KMS-11 (cell line): ENCODE data around the gene EVC.

ENCODE experiments used
- H2AFZ ChIP-seq: fragments of 200-600 bp; sonication (generic); 2 replicates; pipeline ENCODE4 v1.6.1; 2016; ENCODE audit warnings: antibody characterized with exemption, mixed run types, low read depth
- H3K27ac ChIP-seq: fragments of 200-600 bp; sonication (generic); 2 replicates; pipeline ENCODE4 v1.6.1; 2016; ENCODE audit warnings: mild to moderate bottlenecking, mixed run types
- H3K27me3 ChIP-seq: fragments of 200-600 bp; sonication (generic); 2 replicates; pipeline ENCODE4 v1.6.1; 2017; ENCODE audit warnings: mild to moderate bottlenecking, low read depth, mixed run types, moderate library complexity; ENCODE audit not compliant: insufficient read depth
- H3K36me3 ChIP-seq: fragments of 200-600 bp; sonication (generic); 2 replicates; pipeline ENCODE4 v1.6.1; 2017; ENCODE audit warnings: mild to moderate bottlenecking, mixed run types; ENCODE audit not compliant: insufficient read depth
- H3K4me1 ChIP-seq: fragments of 200-600 bp; sonication (generic); 2 replicates; pipeline ENCODE4 v1.6.1; 2016; ENCODE audit warnings: mild to moderate bottlenecking, low read depth, mixed run types; ENCODE audit not compliant: poor library complexity, severe bottlenecking
- H3K4me2 ChIP-seq: fragments of 200-600 bp; sonication (generic); 2 replicates; pipeline ENCODE4 v1.7.0; 2016; ENCODE audit warnings: mild to moderate bottlenecking, mixed run types
- H3K4me3 ChIP-seq: fragments of 200-600 bp; sonication (generic); IDR thresholded peaks from 2 replicates; pipeline ENCODE4 v1.6.1; 2017; ENCODE audit warnings: low read depth, low read length, mixed read lengths; ENCODE audit not compliant: insufficient read depth
- H3K79me2 ChIP-seq: fragments of 200-600 bp; sonication (generic); 2 replicates; pipeline ENCODE4 v1.6.1; 2016; ENCODE audit warnings: low read depth, mixed run types; ENCODE audit not compliant: insufficient read depth
- H3K9ac ChIP-seq: fragments of 200-600 bp; sonication (generic); 2 replicates; pipeline ENCODE4 v1.6.1; 2016; ENCODE audit warnings: mild to moderate bottlenecking, mixed run types
- H4K20me1 ChIP-seq: fragments of 200-600 bp; sonication (generic); 2 replicates; pipeline ENCODE4 v1.6.1; 2016; ENCODE audit warnings: mild to moderate bottlenecking, mixed run types; ENCODE audit not compliant: insufficient read depth
- TF ChIP-seq, protein P1 (sequence below): fragments of 200-600 bp; sonication (generic); conservative IDR thresholded peaks from 2 replicates; pipeline ENCODE4 v1.6.1; 2017; ENCODE audit warnings: low read depth, mild to moderate bottlenecking, antibody characterized with exemption, low read length, moderate library complexity, mixed read lengths

EVC gene

DNA sequence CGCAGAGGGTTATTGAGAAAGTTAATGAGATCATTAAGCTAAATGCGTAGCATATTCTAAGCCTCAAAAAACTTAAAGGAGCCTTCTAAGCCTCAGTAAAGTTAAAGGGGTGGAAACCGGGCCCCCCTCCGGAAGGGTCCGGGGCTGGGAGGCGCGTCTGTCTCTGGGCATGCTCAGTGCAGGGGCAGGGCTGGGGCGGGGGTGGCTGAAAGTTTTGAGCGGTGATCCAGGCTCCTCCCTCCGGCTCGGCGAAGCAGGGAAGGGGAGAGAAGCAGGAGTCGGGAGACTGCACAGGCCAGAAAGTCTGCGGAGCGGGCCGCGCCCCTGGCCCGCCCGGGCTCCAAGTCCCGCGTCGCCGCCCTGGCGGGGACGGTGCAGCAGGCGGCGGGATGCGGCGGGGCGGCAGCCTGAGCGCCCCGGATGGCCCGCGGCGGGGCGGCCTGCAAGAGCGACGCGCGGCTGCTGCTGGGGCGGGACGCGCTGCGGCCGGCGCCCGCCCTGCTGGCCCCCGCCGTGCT is at the start of gene EVC:
Gene EVC (plus strand): TSS at position 241 of the 518 bp plus-strand sequence. CDS start 180 bp downstream, at position 421.
- H3K4me3 ChIP-seq = no peak within 1 kb of the TSS
- no peaks in the 10 kb centered on the region for H3K36me3 ChIP-seq
- H3K9ac ChIP-seq = peak within 1 kb of the TSS; percentile 66
- H3K4me2 ChIP-seq = peak within 1 kb of the TSS; percentile 64
- peaks cover 21% of the 10 kb centered on the region for H3K79me2 ChIP-seq
- no peak within 1 kb of the TSS for H2AFZ ChIP-seq
- peaks cover 69% of the 10 kb centered on the region for H3K4me1 ChIP-seq
- H3K27ac ChIP-seq = peak within 1 kb of the TSS; percentile 94
- H4K20me1 ChIP-seq = no peaks in the 10 kb centered on the region
- no peaks in the 10 kb centered on the region for H3K27me3 ChIP-seq
- TF ChIP-seq, protein P1, sequence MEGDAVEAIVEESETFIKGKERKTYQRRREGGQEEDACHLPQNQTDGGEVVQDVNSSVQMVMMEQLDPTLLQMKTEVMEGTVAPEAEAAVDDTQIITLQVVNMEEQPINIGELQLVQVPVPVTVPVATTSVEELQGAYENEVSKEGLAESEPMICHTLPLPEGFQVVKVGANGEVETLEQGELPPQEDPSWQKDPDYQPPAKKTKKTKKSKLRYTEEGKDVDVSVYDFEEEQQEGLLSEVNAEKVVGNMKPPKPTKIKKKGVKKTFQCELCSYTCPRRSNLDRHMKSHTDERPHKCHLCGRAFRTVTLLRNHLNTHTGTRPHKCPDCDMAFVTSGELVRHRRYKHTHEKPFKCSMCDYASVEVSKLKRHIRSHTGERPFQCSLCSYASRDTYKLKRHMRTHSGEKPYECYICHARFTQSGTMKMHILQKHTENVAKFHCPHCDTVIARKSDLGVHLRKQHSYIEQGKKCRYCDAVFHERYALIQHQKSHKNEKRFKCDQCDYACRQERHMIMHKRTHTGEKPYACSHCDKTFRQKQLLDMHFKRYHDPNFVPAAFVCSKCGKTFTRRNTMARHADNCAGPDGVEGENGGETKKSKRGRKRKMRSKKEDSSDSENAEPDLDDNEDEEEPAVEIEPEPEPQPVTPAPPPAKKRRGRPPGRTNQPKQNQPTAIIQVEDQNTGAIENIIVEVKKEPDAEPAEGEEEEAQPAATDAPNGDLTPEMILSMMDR = no peak; the same call in 1 of the 2 replicates

- Histone ChIP-seq H3K4me2 (no peak overlapping the region), H3K27me3 (no peaks in the 10 kb centered on the region), H3K79me2 (no peaks in the 10 kb centered on the region), H2AFZ (no peak overlapping the region), H3K4me3 (no peak overlapping the region), H4K20me1 (no peaks in the 10 kb centered on the region), H3K27ac (no peak overlapping the region), H3K36me3 (no peaks in the 10 kb centered on the region), H3K9ac (no peak overlapping the region), H3K4me1 (no peaks in the 10 kb centered on the region)
- TF ChIP-seq, protein P1 = no peak
Measured at GRCh38 chr4:5661237-5661636, 49.8 kb upstream of the EVC start.

DNA sequence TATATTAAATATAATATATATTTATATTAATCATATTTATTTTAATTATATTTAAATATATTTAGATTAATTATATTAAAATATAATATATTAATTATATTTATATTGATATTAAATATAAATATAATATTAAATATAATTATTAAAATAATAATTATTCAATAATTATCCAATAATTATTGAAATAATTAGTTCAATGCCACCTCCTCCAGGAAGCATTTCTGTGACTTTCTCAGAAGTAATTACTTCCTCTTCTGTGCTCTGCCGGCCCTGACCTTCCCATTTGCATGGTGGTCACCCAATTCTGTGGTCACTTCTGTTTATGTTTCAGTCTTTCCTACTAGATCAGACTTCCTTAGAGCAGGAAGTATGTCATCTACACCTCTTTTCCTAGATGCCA is 48.4 kb upstream of the EVC start:
- H3K27ac ChIP-seq = no peak overlapping the region
- TF ChIP-seq, protein P1 = no peak
- H3K4me3 ChIP-seq = no peak overlapping the region
- H3K4me1 ChIP-seq = no peaks in the 10 kb centered on the region
- H3K79me2 ChIP-seq = no peaks in the 10 kb centered on the region
- H3K4me2 ChIP-seq = no peak overlapping the region
- H3K27me3 ChIP-seq = no peaks in the 10 kb centered on the region
- H3K36me3 ChIP-seq = no peaks in the 10 kb centered on the region
- no peaks in the 10 kb centered on the region for H4K20me1 ChIP-seq
- H3K9ac ChIP-seq = no peak overlapping the region
- no peak overlapping the region for H2AFZ ChIP-seq

DNA sequence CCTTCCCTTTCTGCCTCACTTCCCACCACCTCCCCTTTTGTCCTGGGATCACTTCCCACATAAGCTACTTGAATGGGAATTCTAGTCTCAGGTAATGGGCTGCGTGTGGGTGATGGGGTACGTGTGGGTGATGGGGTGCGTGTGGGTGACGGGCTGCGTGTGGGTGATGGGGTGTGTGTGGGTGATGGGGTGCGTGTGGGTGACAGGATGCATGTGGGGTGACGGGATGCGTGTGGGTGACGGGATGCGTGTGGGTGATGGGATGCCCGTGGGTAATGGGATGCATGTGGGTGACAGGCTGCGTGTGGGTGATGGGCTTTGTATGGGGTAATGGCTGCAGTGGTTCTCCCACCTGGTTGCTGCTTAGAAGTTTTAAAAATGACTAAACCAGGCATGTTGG is 46.2 kb upstream of the EVC start:
- no peak overlapping the region for H2AFZ ChIP-seq
- H3K9ac ChIP-seq = no peak overlapping the region
- H4K20me1 ChIP-seq = no peaks in the 10 kb centered on the region
- H3K27me3 ChIP-seq = no peaks in the 10 kb centered on the region
- no peak overlapping the region for H3K4me2 ChIP-seq
- H3K4me3 ChIP-seq = no peak overlapping the region
- no peaks in the 10 kb centered on the region for H3K4me1 ChIP-seq
- TF ChIP-seq, protein P1 = no peak
- H3K27ac ChIP-seq = no peak overlapping the region
- no peaks in the 10 kb centered on the region for H3K79me2 ChIP-seq
- H3K36me3 ChIP-seq = no peaks in the 10 kb centered on the region
